CD4-positive, alpha-beta T cell treated with Interleukin-12 subunit alpha and Interleukin-12 subunit beta, for 1 hour (primary cell): ENCODE data around the gene PIGK.

Experiments used
- DNase-seq: peaks from one replicate; pipeline ENCODE4 v3.0.0-alpha.2; 2020

PIGK gene

GRCh38 chr1:77089756-77090155 lies 129.5 kb downstream of the PIGK start:
- DNase-seq, result no peak

DNA sequence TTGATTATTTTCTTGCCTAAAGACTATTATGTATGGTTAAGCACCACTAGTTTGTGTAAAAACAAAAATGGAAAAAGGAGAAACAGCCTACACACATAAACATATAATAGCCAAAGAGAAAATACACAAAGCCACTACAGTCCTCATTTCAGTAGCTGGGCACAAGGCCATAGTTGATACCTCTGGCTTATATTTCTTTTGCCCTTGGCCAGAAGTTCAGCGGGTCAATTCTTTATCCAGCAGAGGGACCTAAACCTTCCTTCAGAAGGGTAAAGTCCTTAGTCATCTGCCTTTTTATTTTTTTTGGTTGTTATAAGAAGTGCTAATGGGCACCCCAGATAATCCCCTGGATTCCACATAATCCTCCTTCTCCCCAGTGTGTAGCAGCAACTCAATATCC lies 134.1 kb downstream of the PIGK start:
- no peak for DNase-seq

GRCh38 chr1:77084457-77084856 lies 134.8 kb downstream of the PIGK start:
- no peak for DNase-seq

DNA sequence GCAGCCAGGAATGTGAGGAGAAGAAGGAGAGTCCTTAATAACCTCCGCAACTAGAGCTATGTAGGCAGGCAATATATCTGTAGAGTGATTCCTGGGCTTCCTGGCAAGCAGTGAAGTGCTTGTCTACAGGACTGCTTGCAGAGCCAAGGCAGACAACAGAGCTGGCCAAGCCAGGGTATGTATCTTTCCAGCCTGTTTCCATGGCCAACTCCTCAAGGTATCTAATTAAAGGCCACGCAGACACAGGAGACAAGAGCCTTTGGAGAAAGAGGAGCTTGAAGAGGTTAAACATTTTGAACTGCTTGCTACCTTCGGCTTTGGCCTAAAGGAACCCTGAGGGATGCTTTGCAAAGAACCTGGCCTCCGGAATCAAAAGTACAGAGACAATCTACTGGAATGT lies 137.4 kb downstream of the PIGK start:
- DNase-seq, result no peak

DNA sequence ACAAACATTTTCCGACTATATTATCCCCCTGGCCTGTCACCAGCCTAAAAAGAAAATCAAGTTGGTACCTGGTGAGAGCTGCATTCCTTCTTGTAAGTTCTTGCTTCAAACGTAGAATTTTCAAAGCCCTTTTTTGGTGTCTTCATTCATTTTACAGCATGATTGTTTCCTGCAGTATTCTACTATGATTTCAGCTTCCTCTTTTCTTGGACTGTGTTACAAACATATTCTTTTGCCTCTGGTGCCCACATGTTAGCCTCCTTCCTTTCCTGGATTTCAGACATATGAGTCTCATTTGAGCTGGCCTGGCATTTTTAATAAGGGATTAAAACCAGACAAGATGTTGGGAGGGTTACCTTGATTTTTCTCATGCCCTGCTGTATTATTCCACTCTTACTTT lies 142.5 kb downstream of the PIGK start:
- DNase-seq, result no peak

GRCh38 chr1:77068013-77068412 lies 151.2 kb downstream of the PIGK start:
- no peak for DNase-seq

DNA sequence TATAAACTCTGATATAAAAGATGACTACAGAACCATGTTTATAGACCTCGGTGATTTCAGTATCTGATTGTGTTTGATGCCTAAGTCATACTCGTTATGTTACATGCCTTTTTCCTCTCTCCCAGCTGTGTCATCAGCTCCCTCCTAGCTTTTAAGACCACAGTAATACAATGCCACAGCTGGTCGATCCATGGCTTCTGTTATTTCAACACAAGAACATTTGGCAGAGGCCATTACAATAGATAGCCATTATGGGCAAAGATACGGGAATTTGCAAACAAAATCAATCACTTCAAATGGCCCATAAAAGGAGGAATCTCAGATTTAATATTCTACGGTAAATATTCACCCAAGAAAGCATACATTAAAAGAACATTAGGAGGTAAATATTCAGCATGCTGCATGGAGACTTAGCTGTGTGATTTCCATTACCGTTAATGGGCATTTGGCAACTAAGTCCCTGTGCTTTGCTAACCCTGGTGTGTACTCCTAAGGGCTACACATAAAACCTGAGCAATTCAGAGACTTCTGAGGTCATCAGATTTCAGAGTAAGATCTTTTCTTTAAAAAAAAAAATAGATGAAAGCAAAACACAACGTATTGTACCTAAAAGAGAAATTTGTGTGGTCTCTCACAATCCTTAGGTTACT lies 153.4 kb downstream of the PIGK start:
- DNase-seq, result no peak

GRCh38 chr1:77064246-77064645 lies 155.0 kb downstream of the PIGK start:
- no peak for DNase-seq

DNA sequence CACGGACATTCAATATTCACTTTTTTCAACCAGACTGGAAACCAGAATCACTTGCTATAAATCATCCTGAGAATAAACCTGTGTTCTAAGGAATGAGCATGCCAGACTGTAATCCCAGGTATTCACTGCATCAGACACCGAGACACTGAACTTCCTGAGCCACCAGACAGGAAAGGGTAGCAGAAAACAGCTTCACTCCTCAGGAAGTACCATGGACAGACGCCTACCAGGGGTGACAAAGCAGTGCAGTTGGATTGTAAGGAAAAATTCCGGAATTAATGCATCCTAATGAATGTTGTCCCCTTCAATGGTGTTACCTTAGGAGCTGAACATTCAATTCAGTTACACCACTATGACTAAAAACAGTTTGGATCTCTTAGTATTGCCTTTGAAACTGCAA lies 156.1 kb downstream of the PIGK start:
- no peak for DNase-seq

DNA sequence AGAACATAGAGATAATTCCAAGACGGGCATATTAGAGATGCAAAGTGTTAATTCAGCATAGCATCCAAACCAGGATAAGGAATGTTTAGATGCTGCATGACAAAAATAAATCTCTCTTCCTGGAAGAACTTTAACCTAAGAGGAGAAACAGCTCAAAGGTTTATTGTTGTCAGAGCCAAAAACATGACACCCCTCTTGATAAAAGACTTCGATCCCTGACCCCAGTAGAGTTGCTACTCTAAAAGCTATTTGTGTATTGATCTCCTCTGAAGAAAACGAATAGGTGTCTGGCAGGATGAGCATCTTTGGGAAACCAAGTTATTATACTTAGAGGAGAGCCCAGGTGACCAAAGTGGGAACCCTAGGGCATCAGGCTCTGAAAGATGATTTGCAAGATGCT lies 158.1 kb downstream of the PIGK start:
- no peak for DNase-seq

DNA sequence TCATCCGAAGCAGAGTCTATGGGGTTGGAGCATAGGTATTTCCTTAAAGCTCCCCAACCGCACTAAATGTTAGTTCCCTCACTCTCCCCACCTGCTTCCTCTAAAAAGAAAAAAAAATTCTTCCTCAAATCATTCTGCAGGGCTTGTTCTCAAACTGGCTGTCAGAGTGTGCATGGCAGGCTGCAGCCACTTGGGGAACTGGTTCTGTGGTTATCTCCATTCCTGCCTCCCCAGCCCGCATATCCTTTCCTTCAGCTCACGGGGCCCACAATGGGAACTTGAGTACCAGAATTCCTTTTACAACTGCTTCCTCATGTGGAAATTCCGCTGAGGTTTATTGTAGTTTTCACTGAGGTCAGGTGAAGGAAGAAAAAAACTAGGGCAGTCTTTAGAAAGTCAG lies 159.2 kb downstream of the PIGK start:
- no peak for DNase-seq

- no peak for DNase-seq
These were observed 161.1 kb downstream of the PIGK start for GRCh38 chr1:77057994-77058585.

DNA sequence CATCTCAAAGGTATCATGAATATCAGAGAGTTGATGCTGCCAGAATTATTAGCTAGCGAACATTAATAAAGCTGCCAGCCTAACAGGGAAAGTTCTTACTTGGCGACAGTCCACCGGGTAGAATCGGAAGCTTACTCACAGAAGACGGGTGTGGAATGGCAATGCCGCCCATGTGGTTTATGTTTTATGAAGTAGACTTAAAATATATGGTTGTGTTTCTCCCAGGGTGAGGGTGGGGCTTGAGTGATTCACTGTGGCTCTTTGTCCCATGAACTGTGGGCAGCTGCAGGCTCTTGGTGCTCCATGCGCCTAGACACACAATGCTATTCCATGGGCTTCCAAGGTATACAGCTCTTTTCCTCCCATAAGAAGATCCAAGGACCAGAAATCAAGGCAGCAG lies 162.7 kb downstream of the PIGK start:
- no peak for DNase-seq

DNA sequence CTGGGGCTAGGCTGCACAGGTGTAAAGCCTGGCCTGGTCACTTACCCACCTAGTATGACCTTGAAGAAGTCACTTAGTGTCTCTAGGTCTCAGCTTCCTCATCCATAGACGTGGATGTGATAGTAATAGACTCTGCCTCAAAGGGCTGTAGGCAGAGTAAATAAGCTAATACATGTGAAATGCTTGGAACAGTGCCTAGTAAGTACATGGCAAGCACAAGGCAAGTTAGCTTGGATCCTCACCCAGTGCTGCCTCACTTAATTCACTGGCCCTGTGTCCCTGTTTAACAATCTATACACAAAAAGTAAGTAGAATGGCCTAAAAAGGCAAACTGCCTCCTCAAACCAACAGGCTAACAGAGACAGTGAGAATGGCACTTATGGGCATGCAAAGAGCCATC lies 167.8 kb downstream of the PIGK start:
- no peak for DNase-seq

DNA sequence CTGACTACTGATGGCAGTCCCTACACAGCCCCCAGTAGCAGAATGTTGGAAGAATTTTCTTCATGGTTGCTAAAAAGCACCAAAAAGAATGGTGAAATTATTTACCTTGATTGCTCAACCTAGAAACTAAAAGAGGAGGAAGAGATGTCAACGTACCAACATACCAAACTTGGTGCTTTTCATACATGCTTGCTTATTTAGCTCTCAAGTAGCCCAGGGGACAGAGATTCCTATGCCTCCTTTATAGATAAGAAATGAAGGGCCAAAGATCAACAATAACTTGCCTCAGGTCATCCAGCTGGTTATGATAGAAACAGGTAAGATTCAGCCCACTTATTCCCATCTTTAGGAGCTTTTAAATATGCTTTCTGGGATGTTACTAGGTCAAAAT lies 170.6 kb downstream of the PIGK start:
- no peak for DNase-seq

DNA sequence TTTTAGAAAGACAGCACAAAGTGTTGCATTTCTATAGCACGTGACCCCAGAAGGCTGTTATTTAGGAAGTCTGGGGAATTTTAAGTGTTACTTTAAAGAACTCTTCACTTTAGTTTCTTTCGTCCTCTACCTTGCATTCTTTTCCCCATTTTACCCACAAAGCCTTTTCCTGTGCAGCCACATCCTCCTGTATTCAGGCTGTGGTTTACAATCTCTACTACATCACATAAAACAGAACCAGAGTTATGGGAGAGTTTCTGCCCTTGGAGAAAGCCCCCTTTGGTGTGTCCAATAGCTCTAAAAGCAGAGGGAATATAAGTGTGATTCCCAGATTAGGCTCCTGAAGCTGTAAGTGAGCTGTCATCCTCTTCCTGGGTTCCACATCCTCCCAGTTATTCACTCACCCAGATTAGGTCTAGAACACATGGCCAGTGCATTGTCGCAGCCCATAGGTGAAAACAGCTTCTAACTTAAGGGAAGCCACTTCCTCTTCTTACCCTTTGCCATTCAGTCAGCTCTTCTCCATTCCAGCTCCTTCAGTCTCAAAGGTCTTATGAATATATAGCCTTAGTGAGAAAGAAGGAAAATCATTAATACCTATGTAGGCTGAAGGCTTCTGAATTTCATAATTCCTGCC lies 171.1 kb downstream of the PIGK start:
- no peak for DNase-seq

DNA sequence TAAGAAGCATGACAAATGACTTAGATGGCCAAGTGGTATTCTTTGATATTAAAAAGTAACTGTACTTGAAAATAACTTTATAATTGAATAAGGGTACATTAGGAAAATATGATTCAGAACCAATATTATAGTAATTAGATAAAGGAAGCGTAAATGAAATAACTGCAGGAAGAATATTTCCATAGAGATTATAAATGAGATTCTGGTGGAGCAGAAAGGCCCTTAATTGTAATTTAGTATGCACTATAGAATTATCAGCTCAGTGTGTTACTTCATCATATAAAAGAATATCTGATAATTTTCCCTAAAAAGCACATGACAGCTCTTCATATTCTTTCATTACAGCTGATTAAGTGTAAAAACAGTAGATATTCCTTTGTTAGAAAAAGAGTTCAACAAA lies 171.7 kb downstream of the PIGK start:
- no peak for DNase-seq

DNA sequence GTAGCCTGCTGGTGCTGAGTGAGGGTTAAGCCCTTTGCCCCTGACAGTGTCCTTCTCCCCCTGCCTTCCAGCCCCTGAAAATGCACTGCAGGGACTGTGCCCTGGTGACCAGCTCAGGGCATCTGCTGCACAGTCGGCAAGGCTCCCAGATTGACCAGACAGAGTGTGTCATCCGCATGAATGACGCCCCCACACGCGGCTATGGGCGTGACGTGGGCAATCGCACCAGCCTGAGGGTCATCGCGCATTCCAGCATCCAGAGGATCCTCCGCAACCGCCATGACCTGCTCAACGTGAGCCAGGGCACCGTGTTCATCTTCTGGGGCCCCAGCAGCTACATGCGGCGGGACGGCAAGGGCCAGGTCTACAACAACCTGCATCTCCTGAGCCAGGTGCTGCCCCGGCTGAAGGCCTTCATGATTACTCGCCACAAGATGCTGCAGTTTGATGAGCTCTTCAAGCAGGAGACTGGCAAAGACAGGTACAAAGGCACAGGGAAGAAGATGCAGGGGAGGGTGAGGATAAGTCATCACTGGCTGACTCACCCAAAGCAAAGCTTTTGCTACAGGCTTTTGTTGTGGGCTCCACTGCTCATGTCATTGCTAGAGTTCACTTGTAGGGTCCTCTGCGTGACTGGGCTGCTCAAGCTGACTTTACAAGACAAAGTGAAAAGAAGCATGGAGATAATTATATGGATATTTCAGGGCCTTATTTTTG lies 174.9 kb downstream of the PIGK start:
- no peak for DNase-seq

GRCh38 chr1:77040826-77041225 lies 178.4 kb downstream of the PIGK start:
- no peak for DNase-seq

DNA sequence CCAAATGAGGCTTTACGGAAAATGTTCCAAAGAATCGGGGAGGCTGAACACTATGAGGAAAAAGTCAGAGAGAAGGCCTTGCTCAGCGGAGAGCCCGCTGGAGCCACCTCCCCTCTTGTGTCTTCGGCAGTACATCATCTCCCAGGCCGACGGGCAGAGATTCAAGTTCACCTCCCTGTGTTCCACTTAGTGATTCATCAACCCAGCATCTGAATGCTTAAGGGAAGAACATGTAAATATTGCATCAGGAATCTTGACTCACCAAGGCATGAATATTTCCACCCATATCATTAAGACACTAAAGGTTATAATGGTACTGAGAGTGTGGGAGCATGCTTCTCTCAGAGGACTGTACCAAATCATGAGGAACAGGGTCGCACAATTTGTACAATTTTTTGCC lies 179.5 kb downstream of the PIGK start:
- no peak for DNase-seq

DNA sequence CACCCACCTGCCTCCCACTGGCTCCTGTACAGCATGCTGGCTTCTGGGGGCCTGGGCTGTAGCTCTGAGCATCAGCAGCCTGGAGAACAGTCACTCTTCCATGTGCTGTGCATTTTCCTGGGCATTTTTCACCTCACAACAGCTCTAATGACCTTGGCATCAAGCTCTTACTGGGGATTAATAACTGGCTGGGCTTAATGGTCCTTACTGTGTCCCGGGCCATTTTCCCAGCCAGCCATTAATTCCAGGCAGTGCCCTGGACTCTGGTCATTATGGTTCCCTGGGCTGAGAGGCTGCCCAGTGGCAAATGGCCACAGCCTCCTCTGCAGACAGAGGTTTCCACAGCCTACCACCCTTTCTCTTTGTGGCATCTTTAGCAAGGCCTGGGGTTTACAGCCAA lies 180.1 kb downstream of the PIGK start:
- DNase-seq, result no peak
